GM18867 (cell line): Measurements from ENCODE around the gene KRTAP27-1.

Experiments
- ATAC-seq: cut with Tn5 transposase; IDR thresholded peaks from one replicate; pipeline ENCODE4 v1.9.1; 2021; ENCODE audit warnings: mild to moderate bottlenecking, moderate library complexity; ENCODE audit not compliant: unreplicated experiment

The KRTAP27-1 gene, protein sequence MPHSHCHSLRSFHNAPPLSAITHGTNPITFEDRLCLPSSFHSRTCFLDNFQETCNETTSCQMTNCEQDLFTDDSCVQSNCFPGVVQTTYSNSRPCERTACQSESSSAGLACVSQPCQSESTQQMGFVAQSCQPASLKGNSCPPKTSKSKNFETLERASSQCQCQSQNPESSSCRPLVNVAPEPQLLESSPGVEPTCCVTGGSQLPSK

GRCh38 chr21:30337276-30337744 is at the start of gene KRTAP27-1:
Gene KRTAP27-1, minus strand, starts transcription at chr21:30337694. Its CDS starts 26 bp downstream, at chr21:30337668.
- ATAC-seq, result no peak

DNA sequence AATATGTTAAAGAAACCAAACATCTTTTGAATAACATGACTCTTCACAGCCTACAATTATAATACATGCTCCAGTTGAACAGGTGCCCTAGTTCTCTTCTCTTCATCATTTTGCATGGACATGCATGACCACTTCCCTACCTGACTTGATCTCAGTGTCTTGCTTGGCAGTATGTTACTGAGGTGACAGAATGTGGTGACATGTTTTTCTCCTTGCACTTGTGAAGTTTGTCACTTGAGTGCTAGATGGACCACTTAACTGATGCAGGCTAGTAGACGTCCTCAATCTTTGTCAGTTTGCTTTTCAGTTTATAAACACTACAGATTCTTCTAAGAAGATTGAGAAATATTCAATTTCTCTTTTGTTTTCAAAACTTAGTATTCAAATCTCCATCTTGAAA is 44.7 kb upstream of the KRTAP27-1 start:
- no peak for ATAC-seq

- no peak for ATAC-seq
Observed at GRCh38 chr21:30372139-30372770, 34.8 kb upstream of the KRTAP27-1 start, which contains the start of gene KRTAP13-2. Gene KRTAP13-2, minus strand, starts transcription at chr21:30372271. Its CDS starts 58 bp downstream, at chr21:30372213.

DNA sequence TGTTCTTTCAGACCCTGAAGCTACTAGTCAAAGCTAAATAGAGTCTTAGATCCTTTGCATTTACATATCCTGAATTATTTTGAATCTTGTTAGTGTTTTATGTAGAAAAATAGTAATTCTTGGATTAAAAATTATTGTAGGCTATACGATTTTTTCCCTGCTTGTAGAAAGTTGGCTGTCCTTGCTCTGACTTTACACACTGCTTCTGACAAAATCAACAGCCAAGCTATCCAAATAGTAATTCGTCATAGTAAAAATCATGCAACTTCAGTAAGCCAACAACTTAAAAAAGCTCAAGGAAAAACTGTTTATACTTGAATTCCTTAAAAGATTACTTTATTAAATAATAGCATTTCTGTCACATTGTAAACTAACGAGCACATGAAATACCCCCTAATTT is 18.4 kb upstream of the KRTAP27-1 start:
- ATAC-seq, result no peak

GRCh38 chr21:30354308-30355005 is 17.0 kb upstream of the KRTAP27-1 start:
- no peak for ATAC-seq

DNA sequence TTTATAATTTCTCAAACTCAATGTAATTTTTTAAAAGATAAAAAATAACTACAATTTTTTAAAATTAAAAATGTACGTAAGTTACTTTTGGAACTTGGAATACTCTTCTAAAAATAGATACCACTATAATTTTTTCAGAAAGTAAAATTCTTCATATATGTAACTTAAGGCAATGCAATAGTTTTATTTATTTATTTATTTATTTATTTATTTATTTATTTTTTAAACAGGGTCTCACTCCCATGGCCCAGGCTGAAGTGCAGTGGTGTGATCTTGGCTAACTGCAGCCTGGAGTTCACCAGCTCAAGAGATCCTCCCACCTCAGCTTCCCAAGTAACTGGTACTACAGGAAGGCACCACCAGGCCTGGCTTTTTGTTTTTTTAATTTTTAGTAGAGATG is 14.0 kb upstream of the KRTAP27-1 start:
- ATAC-seq, result no peak

- no peak for ATAC-seq
Observed at GRCh38 chr21:30349572-30349971, 12.1 kb upstream of the KRTAP27-1 start.

DNA sequence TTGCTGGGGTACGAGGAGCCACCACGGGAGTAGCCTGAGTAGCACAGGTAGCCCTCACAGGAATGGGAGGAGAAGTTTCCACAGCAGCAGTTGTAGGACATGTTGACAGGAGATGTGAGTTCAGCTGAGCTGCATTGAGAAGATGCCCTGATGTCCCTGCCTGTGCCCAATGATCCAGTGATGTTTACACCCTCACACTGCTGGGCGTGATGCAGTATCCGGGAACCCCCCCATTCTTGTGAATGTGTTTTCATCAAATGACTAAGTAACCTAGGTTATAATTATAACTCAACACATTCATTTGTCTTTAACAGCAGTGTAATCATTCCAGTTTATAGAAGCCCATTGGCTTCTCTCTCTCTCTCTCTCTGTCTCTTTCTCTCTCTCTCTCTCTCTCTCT is 11.0 kb upstream of the KRTAP27-1 start, which contains the start of gene KRTAP23-1:
Gene KRTAP23-1 (minus strand): TSS at position 101 of the 400 bp plus-strand sequence. CDS start 0 bp downstream, at position 101.
- ATAC-seq, result no peak

GRCh38 chr21:30345014-30345413 is 7.5 kb upstream of the KRTAP27-1 start:
- no peak for ATAC-seq

GRCh38 chr21:30340714-30341573 is 3.5 kb upstream of the KRTAP27-1 start:
- ATAC-seq, result peak; percentile 52

GRCh38 chr21:30338717-30339116 is 1.2 kb upstream of the KRTAP27-1 start:
- no peak for ATAC-seq

GRCh38 chr21:30337772-30338171 is 278 bp upstream of the KRTAP27-1 start:
- ATAC-seq, result no peak

DNA sequence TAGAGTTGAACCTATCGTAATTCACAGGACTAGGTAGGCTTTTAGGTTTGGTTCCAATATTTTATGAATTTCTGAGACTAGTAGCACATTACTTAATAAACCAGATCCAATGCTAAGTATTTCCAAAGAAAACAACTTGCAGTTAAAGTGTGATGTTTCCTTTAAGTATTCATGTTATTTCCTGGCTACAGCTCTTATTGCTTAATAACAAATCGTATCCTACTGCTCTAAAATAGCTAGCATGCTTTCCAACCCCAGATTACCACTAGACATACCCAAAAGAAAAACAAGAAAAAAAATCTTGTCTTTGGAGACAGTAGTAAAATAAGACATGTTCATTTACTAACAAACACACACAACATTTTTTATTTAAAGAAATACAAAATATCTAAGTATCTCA is 898 bp downstream of the KRTAP27-1 start:
- no peak for ATAC-seq

GRCh38 chr21:30333736-30334135 is 3.8 kb downstream of the KRTAP27-1 start:
- no peak for ATAC-seq

DNA sequence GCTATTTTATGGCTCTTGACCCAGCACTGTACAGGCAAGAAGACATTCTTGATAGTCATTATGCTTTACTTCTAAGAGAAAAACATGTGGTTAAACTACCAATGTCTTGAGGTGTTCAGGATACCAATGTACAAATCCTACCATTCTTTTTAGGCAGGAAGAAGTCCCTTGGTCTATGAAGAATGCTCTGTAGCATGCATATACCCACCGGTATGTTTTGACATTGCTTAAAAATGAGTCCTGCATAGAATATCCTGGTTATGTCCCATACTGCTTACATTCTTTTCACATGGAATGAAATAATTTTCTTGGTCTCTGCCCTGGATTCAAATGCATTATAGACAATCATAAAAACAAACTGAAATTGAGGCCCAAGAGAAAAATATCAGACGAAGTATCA is 4.8 kb downstream of the KRTAP27-1 start:
- ATAC-seq, result no peak

- ATAC-seq, result no peak
Observed at GRCh38 chr21:30329203-30329875, 8.2 kb downstream of the KRTAP27-1 start.

DNA sequence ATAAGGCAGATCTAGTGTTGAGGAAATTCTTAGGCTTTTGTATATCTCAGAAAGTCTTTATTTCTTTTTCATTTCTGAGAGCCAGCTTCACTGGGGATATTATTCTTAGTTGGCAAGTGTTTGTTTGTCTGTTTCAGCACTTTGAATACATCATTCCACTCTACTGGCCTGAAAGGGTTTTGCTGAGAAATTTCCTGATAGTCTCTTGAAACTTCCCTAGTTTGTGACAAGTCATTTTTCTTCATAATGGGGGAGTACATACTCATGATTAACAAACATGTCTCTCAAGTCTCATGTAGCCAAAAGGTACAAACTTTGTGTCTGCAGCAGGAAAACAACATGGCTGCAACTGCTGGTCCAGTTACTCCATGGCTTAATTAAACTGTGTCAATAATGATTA is 11.1 kb downstream of the KRTAP27-1 start:
- no peak for ATAC-seq

DNA sequence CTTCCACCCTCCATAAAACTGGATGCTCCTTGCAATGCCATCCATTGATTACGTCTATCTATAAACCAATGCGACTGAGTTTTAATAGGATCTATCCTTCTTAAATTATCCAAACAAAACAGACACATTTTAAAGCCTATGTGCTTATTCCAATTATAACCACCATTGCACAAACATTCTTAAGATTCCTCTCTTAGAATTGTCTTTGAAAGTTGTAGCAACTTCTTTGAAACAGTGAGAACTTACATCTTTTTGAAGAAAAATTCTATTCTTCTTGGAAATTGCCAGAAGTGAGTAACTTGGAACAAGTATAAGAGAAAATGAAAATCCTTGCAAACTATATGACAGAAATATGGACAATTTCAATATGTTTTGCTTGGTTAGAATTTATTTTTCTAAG is 17.3 kb downstream of the KRTAP27-1 start, which contains the start of gene KRTAP26-1:
Gene KRTAP26-1 (minus strand): TSS at position 101 of the 400 bp plus-strand sequence. CDS start 280 bp downstream, outside the sequence.
- no peak for ATAC-seq

GRCh38 chr21:30315701-30316100 is 21.8 kb downstream of the KRTAP27-1 start:
- ATAC-seq, result no peak

- no peak for ATAC-seq
Observed at GRCh38 chr21:30306884-30307283, 30.6 kb downstream of the KRTAP27-1 start.
